ENCODE data around the gene ZSCAN4. TPM values are rescaled to one million over a fixed set of nuclear protein-coding genes. Genes with fewer than 3 reads are reported as not detected.

The ZSCAN4 gene
- total RNA-seq, 1 experiment from 2014 or later: not detected

DNA sequence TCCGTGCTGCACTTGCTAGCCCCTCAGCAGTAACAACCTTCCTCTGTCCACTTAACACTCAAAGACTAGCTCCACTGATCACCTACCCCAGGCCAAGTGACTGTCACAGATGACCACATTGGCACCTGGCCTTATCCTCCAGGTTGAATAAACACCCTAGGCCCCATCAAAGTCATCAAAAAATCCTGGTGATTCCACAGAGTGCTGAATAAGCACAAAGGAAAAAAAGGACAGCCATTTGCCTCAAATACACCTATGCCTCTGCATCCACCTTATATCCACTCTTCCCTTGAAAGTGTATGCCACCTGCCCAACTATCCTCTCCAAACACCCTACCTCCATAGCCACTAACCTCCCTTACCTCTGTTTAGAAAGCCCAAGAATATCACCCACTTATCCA, 37.6 kb downstream of the ZSCAN4 start:
- Mint-ChIP-seq H3K9me3 (ENCODE audit: unreplicated experiment) (peaks cover 41% of the 10 kb centered on the region), H3K36me3 (ENCODE audit: insufficient read depth, unreplicated experiment) (peaks cover 9% of the 10 kb centered on the region), H3K4me1 (ENCODE audit: insufficient read depth, unreplicated experiment) (no peaks in the 10 kb centered on the region), H3K27me3 (ENCODE audit: insufficient read depth, unreplicated experiment) (no peaks in the 10 kb centered on the region), H3K27ac (ENCODE audit: low read depth, unreplicated experiment) (no peak overlapping the region), H3K4me3 (ENCODE audit: unreplicated experiment) (no peak overlapping the region)
- no peak for DNase-seq (ENCODE audit: unreplicated experiment)
- BruUV-seq (replicated peaks): no TSS peak
- ChIA-PET CTCF (no interaction called here), POLR2A (interaction anchor here (1.1 kb wide), 1 partner anchor 40 kb away, joined by 4 read pairs; the partner anchor contains the start of gene ZNF776)
- intact Hi-C loops (cut with micrococcal nuclease): no loop called here
- TF ChIP-seq, protein P1, sequence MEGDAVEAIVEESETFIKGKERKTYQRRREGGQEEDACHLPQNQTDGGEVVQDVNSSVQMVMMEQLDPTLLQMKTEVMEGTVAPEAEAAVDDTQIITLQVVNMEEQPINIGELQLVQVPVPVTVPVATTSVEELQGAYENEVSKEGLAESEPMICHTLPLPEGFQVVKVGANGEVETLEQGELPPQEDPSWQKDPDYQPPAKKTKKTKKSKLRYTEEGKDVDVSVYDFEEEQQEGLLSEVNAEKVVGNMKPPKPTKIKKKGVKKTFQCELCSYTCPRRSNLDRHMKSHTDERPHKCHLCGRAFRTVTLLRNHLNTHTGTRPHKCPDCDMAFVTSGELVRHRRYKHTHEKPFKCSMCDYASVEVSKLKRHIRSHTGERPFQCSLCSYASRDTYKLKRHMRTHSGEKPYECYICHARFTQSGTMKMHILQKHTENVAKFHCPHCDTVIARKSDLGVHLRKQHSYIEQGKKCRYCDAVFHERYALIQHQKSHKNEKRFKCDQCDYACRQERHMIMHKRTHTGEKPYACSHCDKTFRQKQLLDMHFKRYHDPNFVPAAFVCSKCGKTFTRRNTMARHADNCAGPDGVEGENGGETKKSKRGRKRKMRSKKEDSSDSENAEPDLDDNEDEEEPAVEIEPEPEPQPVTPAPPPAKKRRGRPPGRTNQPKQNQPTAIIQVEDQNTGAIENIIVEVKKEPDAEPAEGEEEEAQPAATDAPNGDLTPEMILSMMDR (IDR thresholded peaks at IDR 0.05; ENCODE audit: unreplicated experiment): no peak

DNA sequence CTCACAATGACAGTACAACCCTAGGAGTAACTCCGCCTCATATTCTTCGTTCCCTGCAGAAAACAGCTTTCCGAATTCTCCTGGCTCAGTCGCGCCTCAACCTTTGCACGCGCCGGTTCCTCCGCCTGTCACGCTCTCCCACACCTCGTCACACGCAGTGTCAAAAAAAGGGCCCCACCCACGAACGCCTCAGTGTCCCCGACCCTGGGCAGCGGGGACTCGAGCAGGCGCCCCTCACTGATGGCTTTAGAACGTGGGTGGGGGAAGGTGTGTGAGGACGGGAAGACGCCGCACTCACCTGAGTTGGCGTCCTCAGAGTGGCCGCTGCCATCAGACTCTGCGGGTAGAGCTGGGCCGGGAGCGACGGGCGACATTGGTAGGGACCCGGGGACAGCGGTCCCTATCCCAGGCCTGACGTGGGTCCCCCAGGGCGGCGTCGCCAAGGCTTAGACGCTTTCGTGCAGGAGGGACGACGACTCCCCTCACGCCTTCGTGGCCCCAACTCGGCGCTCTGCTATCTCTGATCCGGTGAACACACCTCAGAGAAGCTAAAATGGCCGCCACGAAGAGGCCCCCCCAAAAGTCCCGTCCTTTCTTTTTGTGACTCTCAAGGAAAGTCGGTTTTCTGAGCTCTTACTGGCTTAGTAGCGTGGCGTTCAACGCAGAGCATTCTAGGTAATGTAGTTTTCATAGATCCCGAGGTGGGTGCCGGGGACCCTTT, 40.1 kb downstream of the ZSCAN4 start, which contains the start of gene ZNF154:
Gene ZNF154 (minus strand): TSS at position 564 of the 721 bp plus-strand sequence. CDS start 233 bp downstream, at position 331.
- Mint-ChIP-seq H3K4me1 (ENCODE audit: insufficient read depth, unreplicated experiment) (no peaks in the 10 kb centered on the region), H3K36me3 (ENCODE audit: insufficient read depth, unreplicated experiment) (peaks cover 9% of the 10 kb centered on the region), H3K9me3 (ENCODE audit: unreplicated experiment) (peaks cover 38% of the 10 kb centered on the region), H3K4me3 (ENCODE audit: unreplicated experiment) (no peak within 1 kb of the TSS), H3K27ac (ENCODE audit: low read depth, unreplicated experiment) (no peak within 1 kb of the TSS), H3K27me3 (ENCODE audit: insufficient read depth, unreplicated experiment) (no peaks in the 10 kb centered on the region)
- TF ChIP-seq, protein P1 (IDR thresholded peaks at IDR 0.05; ENCODE audit: unreplicated experiment): no peak
- intact Hi-C loops (cut with micrococcal nuclease): no loop called here
- ChIA-PET CTCF (no interaction called here), POLR2A (no interaction called here)
- no peak for DNase-seq (ENCODE audit: unreplicated experiment)
- no TSS peak for BruUV-seq (replicated peaks)

DNA sequence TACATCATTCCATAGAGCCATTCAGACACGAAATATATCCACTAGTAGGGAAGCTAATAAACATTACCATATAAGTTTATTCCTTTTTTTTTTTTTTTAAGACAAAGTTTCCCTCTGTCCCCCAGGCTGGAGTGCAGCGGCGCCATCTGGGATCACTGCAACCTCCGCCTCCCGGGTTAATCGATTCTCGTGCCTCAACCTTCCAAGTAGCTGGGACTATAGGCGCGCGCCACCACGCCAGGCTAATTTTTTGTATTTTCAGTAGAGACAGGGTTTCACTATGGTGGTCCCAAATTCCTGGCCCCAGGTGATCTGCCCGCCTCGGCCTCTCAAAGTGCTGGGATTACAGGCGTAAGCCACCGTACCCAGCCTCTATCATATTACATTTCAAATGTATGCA, 40.9 kb downstream of the ZSCAN4 start:
- Mint-ChIP-seq H3K36me3 (ENCODE audit: insufficient read depth, unreplicated experiment) (peaks cover 14% of the 10 kb centered on the region), H3K9me3 (ENCODE audit: unreplicated experiment) (peaks cover 30% of the 10 kb centered on the region), H3K4me3 (ENCODE audit: unreplicated experiment) (no peak overlapping the region), H3K27ac (ENCODE audit: low read depth, unreplicated experiment) (no peak overlapping the region), H3K4me1 (ENCODE audit: insufficient read depth, unreplicated experiment) (no peaks in the 10 kb centered on the region), H3K27me3 (ENCODE audit: insufficient read depth, unreplicated experiment) (no peaks in the 10 kb centered on the region)
- DNase-seq (ENCODE audit: unreplicated experiment): no peak
- no TSS peak for BruUV-seq (replicated peaks)
- CTCF ChIA-PET: interaction anchor here (0.7 kb wide), 1 partner anchor 8 kb away, joined by 3 read pairs; no protein-coding TSS in a partner anchor
- TF ChIP-seq, protein P1 (IDR thresholded peaks at IDR 0.05; ENCODE audit: unreplicated experiment): no peak
- intact Hi-C loops (cut with micrococcal nuclease): no loop called here
- POLR2A ChIA-PET: no interaction called here

DNA sequence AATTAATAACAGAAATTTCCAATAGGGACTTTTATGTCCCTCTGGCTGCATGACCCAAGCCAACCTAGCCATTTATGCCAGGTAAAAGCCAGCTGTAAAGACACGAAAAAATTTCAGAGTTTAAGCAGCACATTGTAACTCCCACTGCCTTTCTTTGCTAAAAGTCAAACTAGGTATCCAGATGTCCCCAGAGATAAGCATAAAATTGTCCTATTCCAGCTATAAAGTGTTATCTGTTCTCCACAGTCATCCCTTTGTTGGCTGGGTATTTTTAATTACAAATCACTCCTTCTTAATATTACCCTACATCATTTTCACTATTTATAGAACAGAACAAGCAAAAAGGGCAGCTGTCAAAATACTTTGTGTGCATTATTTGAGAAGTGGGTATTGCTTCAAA, 43.5 kb downstream of the ZSCAN4 start:
- intact Hi-C loops (cut with micrococcal nuclease): no loop called here

More for the DNA sequence above, 43.5 kb downstream of the ZSCAN4 start:
- BruUV-seq (replicated peaks): no TSS peak
- CTCF ChIA-PET: interaction anchor here (0.5 kb wide), 2 partner anchors 61 to 119 kb away, joined by 3 to 4 read pairs; no protein-coding TSS in a partner anchor
- H3K27ac Mint-ChIP-seq (ENCODE audit: low read depth, unreplicated experiment): no peak overlapping the region
- POLR2A ChIA-PET: interaction anchor here (1.4 to 1.7 kb wide), 2 partner anchors 16 to 30 kb away, joined by 3 to 7 read pairs; partner anchors contain the start of genes ZNF551 and ZNF671
- H3K36me3 Mint-ChIP-seq (ENCODE audit: insufficient read depth, unreplicated experiment): peaks cover 14% of the 10 kb centered on the region
- TF ChIP-seq, protein P1 (IDR thresholded peaks at IDR 0.05; ENCODE audit: unreplicated experiment): no peak
- H3K9me3 Mint-ChIP-seq (ENCODE audit: unreplicated experiment): peaks cover 35% of the 10 kb centered on the region
- DNase-seq (ENCODE audit: unreplicated experiment): no peak
- no peaks in the 10 kb centered on the region for H3K27me3 Mint-ChIP-seq (ENCODE audit: insufficient read depth, unreplicated experiment)
- no peak overlapping the region for H3K4me3 Mint-ChIP-seq (ENCODE audit: unreplicated experiment)
- no peaks in the 10 kb centered on the region for H3K4me1 Mint-ChIP-seq (ENCODE audit: insufficient read depth, unreplicated experiment)
